Measurements from ENCODE around the gene RCE1. TPM values are rescaled to one million over a fixed set of nuclear protein-coding genes. Genes with fewer than 3 reads are reported as not detected.
A peak's percentile ranks its signal among the peaks of the same experiment; 100 is the strongest.
"Not testable (repeated sequence)": the region's sequence is repeated elsewhere in the genome, so short reads cannot be mapped to it uniquely, and the experiment has no call there.

RCE1 gene, protein sequence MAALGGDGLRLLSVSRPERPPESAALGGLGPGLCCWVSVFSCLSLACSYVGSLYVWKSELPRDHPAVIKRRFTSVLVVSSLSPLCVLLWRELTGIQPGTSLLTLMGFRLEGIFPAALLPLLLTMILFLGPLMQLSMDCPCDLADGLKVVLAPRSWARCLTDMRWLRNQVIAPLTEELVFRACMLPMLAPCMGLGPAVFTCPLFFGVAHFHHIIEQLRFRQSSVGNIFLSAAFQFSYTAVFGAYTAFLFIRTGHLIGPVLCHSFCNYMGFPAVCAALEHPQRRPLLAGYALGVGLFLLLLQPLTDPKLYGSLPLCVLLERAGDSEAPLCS
- 13.4 and 14.4 TPM in 2 replicates for total RNA-seq
- polyA plus RNA-seq, result 7.0 and 9.4 TPM in 2 replicates
- polyA plus RNA-seq (2012), result 8.6 and 13.6 TPM in 2 replicates
- polyA minus RNA-seq (ENCODE audit: low replicate concordance), result 15.1 and 21.5 TPM in 2 replicates

DNA sequence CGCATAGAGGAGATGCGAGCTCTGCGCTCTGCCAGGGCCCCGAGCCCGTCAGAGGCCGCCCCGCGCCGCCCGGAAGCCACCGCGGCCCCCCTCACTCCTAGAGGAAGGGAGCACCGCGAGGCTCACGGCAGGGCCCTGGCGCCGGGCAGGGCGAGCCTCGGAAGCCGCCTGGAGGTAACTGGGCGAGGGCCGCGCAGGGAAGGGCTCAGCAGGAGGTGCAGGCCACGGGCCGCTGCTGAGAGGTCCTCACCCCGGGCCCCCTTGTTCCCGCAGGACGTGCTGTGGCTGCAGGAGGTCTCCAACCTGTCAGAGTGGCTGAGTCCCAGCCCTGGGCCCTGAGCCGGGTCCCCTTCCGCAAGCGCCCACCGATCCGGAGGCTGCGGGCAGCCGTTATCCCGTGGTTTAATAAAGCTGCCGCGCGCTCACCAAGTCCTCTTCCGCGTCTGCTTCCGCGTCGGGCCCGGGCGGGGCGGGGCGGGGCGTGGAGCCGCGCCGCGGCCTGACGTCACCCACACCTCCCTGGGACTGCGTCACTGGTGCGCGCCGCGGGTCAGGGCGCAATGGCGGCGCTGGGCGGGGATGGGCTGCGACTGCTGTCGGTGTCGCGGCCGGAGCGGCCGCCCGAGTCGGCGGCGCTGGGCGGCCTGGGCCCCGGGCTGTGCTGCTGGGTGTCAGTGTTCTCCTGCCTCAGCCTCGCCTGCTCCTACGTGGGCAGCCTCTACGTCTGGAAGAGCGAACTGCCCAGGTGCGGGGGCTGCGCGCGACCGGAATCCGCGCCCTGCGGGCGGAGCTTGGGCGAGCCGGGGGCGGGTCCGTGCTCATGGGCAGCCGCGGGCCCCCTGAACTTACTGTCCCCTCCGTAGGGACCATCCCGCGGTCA, at the start of gene RCE1:
Gene RCE1 (plus strand): TSS at position 546 of the 880 bp plus-strand sequence. CDS start 15 bp downstream, at position 561.
- H3K9me3 ChIP-seq (ENCODE audit: control insufficient read depth, insufficient read depth, low read depth, low read length), result no peaks in the 10 kb centered on the region
- H3K4me3 ChIP-seq (replicated peaks in 1 of 4; ENCODE audit: control extremely low read depth in 1 of 4, insufficient read depth in 1 of 4, low read depth in 3 of 4, low read length in 4 of 4), result peak within 1 kb of the TSS; percentile 94 to 99 (median 98)
- no peaks in the 10 kb centered on the region for H4K20me1 ChIP-seq (ENCODE audit: control insufficient read depth, extremely low read depth, insufficient read depth, low read length)
- TF ChIP-seq CTCF (conservative IDR thresholded peaks at IDR 0.05 in 1 of 2, IDR thresholded peaks at IDR 0.05 in 1 of 2; ENCODE audit: low read depth in 1 of 2, low read length in 2 of 2) (no peak), EZH2 (IDR thresholded peaks at IDR 0.05; ENCODE audit: low read length, missing control alignments) (no peak)
- peak within 1 kb of the TSS; percentile 99 for H3K4me2 ChIP-seq (ENCODE audit: extremely low read depth, insufficient read depth, low read length)
- DNase-seq (ENCODE audit: low read depth in 2 of 2), result peak; percentile 80 to 86
- H3K36me3 ChIP-seq (ENCODE audit: control insufficient read depth, insufficient read depth, low read length), result peaks cover 20% of the 10 kb centered on the region
- peaks cover 8% of the 10 kb centered on the region for H3K4me1 ChIP-seq (ENCODE audit: control insufficient read depth, extremely low read depth, insufficient read depth, low read length)
- H3K9ac ChIP-seq (ENCODE audit: insufficient read depth, low read length), result peak within 1 kb of the TSS; percentile 100
- H3K79me2 ChIP-seq (ENCODE audit: control insufficient read depth, insufficient read depth, low read length), result peaks cover 42% of the 10 kb centered on the region
- H2AFZ ChIP-seq (ENCODE audit: low read length), result peak within 1 kb of the TSS; percentile 92
- H3K27me3 ChIP-seq (ENCODE audit: control insufficient read depth, insufficient read depth, low read length), result no peaks in the 10 kb centered on the region
- H3K27ac ChIP-seq (ENCODE audit: insufficient read depth, low read length), result peak within 1 kb of the TSS; percentile 99

- not testable (repeated sequence) for H3K36me3 ChIP-seq (ENCODE audit: control insufficient read depth, insufficient read depth, low read length); H2AFZ ChIP-seq (ENCODE audit: low read length); H3K27ac ChIP-seq (ENCODE audit: insufficient read depth, low read length); H4K20me1 ChIP-seq (ENCODE audit: control insufficient read depth, extremely low read depth, insufficient read depth, low read length); H3K4me1 ChIP-seq (ENCODE audit: control insufficient read depth, extremely low read depth, insufficient read depth, low read length); DNase-seq (ENCODE audit: low read depth in 2 of 2); H3K9me3 ChIP-seq (ENCODE audit: control insufficient read depth, insufficient read depth, low read depth, low read length); H3K4me2 ChIP-seq (ENCODE audit: extremely low read depth, insufficient read depth, low read length); H3K9ac ChIP-seq (ENCODE audit: insufficient read depth, low read length); H3K4me3 ChIP-seq (replicated peaks in 1 of 4; ENCODE audit: control extremely low read depth in 1 of 4, insufficient read depth in 1 of 4, low read depth in 3 of 4, low read length in 4 of 4); H3K27me3 ChIP-seq (ENCODE audit: control insufficient read depth, insufficient read depth, low read length); H3K79me2 ChIP-seq (ENCODE audit: control insufficient read depth, insufficient read depth, low read length)
These were observed 43.4 kb upstream of the RCE1 start for GRCh38 chr11:66799815-66800214.

DNA sequence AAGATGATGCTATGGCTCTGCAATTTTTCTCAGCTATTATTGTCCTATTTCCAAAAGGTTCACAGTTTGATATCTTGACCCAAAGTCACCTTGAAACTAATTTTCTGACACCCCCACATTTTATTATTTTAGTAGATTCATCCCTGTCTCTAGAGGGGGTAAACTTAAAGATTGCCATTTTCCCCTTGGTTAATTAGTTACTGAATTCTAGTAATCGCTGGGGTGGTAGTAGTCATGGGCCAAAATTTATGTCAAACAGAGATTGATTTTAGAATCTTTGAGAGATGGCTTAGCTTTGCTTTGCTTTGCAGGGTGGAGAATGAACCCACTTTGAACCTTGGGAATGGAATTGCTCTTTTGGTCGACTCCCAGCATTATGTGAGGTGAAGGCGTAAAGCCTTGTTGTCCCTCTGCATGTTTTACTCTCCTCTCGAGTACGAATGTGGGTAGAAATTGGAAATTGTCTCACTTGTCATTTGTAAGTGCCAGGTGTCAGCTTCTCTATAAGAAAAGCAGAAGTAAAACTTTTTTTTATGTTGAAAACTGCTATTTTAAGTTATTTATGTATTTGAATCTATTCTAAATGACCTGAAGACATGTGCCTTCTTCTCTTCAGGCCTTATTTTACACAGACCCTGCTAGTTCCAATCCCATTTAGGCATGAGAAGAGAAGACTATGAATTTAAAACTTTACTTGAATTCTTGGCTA, 42.4 kb upstream of the RCE1 start:
- DNase-seq (ENCODE audit: low read depth in 2 of 2), result no peak
- Histone ChIP-seq H3K4me3 (replicated peaks in 1 of 4; ENCODE audit: control extremely low read depth in 1 of 4, insufficient read depth in 1 of 4, low read depth in 3 of 4, low read length in 4 of 4) (no peak overlapping the region), H3K36me3 (ENCODE audit: control insufficient read depth, insufficient read depth, low read length) (no peaks in the 10 kb centered on the region), H3K27me3 (ENCODE audit: control insufficient read depth, insufficient read depth, low read length) (no peaks in the 10 kb centered on the region), H3K9ac (ENCODE audit: insufficient read depth, low read length) (no peak overlapping the region), H3K9me3 (ENCODE audit: control insufficient read depth, insufficient read depth, low read depth, low read length) (no peaks in the 10 kb centered on the region), H3K27ac (ENCODE audit: insufficient read depth, low read length) (no peak overlapping the region), H3K4me1 (ENCODE audit: control insufficient read depth, extremely low read depth, insufficient read depth, low read length) (no peaks in the 10 kb centered on the region), H3K79me2 (ENCODE audit: control insufficient read depth, insufficient read depth, low read length) (no peaks in the 10 kb centered on the region), H4K20me1 (ENCODE audit: control insufficient read depth, extremely low read depth, insufficient read depth, low read length) (no peaks in the 10 kb centered on the region), H3K4me2 (ENCODE audit: extremely low read depth, insufficient read depth, low read length) (no peak overlapping the region), H2AFZ (ENCODE audit: low read length) (no peak overlapping the region)
- TF ChIP-seq EZH2 (IDR thresholded peaks at IDR 0.05; ENCODE audit: low read length, missing control alignments) (no peak), CTCF (conservative IDR thresholded peaks at IDR 0.05 in 1 of 2, IDR thresholded peaks at IDR 0.05 in 1 of 2; ENCODE audit: low read depth in 1 of 2, low read length in 2 of 2) (no peak)

All from fibroblast of lung (primary cell).